ENCODE measurements around the gene SWT1.

GRCh38 chr1:185207980-185208602, 51.1 kb downstream of the SWT1 start:
- no peak for TF ChIP-seq CTCF (IDR thresholded peaks at IDR 0.05)
- TF ChIP-seq POLR2AphosphoS5 (IDR thresholded peaks at IDR 0.05; ENCODE audit: insufficient read depth in 1 of 2, low read depth in 1 of 2): no peak
- no peak for TF ChIP-seq POLR2A (IDR thresholded peaks at IDR 0.05)

Measured in vagina (tissue), 2 donors.